SU-DHL-6 (cell line): Measurements from ENCODE around the gene GAL3ST1.

Experiments
- EZH2phosphoT487 ChIP-seq: fragments of 200-600 bp; sonication (generic), shearing (Covaris generic); conservative IDR thresholded peaks from 2 replicates; pipeline ENCODE4 v1.6.1; 2018; ENCODE audit warnings: mild to moderate bottlenecking, antibody characterized with exemption, low read length, moderate library complexity, mixed read lengths
- TF ChIP-seq, protein P1 (sequence below): fragments of 200-600 bp; sonication (generic); IDR thresholded peaks from one replicate; pipeline ENCODE4 v1.5.1; 2017; ENCODE audit warnings: antibody characterized with exemption, mild to moderate bottlenecking, low read length, moderate library complexity; ENCODE audit not compliant: insufficient read depth, poor library complexity, severe bottlenecking

DNA sequence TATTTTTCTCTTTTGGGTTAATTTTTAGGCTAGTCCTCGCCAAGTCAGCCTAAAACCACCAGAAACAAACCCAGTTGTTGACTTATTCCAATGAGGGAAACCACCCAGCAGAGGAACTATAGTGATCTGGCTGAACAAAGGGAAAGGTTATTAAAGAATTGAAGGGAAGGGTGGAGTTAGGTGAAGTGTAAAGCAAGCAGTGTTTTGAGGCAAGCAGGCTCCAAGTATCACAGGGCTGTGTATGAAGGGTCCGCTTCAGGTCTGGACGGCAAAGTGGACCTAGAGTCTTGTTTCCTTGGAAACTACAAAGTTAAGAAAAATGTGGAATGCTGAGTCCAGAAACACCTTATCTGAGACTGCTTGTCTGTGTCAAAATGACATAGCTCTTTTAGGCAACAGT, 29.3 kb upstream of the GAL3ST1 start:
- TF ChIP-seq, protein P1, sequence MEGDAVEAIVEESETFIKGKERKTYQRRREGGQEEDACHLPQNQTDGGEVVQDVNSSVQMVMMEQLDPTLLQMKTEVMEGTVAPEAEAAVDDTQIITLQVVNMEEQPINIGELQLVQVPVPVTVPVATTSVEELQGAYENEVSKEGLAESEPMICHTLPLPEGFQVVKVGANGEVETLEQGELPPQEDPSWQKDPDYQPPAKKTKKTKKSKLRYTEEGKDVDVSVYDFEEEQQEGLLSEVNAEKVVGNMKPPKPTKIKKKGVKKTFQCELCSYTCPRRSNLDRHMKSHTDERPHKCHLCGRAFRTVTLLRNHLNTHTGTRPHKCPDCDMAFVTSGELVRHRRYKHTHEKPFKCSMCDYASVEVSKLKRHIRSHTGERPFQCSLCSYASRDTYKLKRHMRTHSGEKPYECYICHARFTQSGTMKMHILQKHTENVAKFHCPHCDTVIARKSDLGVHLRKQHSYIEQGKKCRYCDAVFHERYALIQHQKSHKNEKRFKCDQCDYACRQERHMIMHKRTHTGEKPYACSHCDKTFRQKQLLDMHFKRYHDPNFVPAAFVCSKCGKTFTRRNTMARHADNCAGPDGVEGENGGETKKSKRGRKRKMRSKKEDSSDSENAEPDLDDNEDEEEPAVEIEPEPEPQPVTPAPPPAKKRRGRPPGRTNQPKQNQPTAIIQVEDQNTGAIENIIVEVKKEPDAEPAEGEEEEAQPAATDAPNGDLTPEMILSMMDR, result no peak
- no peak for TF ChIP-seq EZH2phosphoT487
